Loucy (cell line): ENCODE results near the gene LTBP4.

ENCODE experiments used
- H2AFZ ChIP-seq: fragments of 200-600 bp; sonication (generic); 2 replicates; pipeline ENCODE4 v1.6.0; 2016; ENCODE audit warnings: antibody characterized with exemption, mild to moderate bottlenecking, low read length, moderate library complexity
- H3F3A ChIP-seq: fragments of 200-600 bp; 2 replicates; pipeline ENCODE4 v1.6.0; 2016; ENCODE audit warnings: antibody characterized with exemption, low read depth, mild to moderate bottlenecking
- H3K27me3 ChIP-seq: fragments of 200-600 bp; sonication (generic); 2 replicates; pipeline ENCODE4 v1.6.1; 2014; ENCODE audit warnings: low read length, mild to moderate bottlenecking; ENCODE audit not compliant: insufficient read depth, poor library complexity, severe bottlenecking
- H3K36me3 ChIP-seq: fragments of 200-600 bp; sonication (generic); 2 replicates; pipeline ENCODE4 v1.6.1; 2016; ENCODE audit warnings: low read length; ENCODE audit not compliant: insufficient read depth
- H3K4me1 ChIP-seq: fragments of 200-600 bp; sonication (generic); 2 replicates; pipeline ENCODE4 v1.5.1; 2014; ENCODE audit warnings: low read length, mild to moderate bottlenecking; ENCODE audit not compliant: insufficient read depth, poor library complexity, severe bottlenecking
- H3K4me2 ChIP-seq: fragments of 200-600 bp; sonication (generic); 2 replicates; pipeline ENCODE4 v1.6.0; 2014; ENCODE audit warnings: antibody characterized with exemption, low read length, low read depth, mild to moderate bottlenecking; ENCODE audit not compliant: poor library complexity, severe bottlenecking
- H3K4me3 ChIP-seq: fragments of 200-600 bp; sonication (generic); 2 replicates; pipeline ENCODE4 v1.5.1; 2014; ENCODE audit warnings: low read length, mild to moderate bottlenecking, mixed read lengths; ENCODE audit not compliant: poor library complexity, severe bottlenecking
- H3K79me2 ChIP-seq: fragments of 200-600 bp; sonication (generic); 2 replicates; pipeline ENCODE4 v1.6.1; 2014; ENCODE audit warnings: low read length; ENCODE audit not compliant: insufficient read depth
- H3K9ac ChIP-seq: fragments of 200-600 bp; sonication (generic); 2 replicates; pipeline ENCODE4 v1.6.0; 2014; ENCODE audit warnings: mild to moderate bottlenecking, low read depth, low read length, moderate library complexity; ENCODE audit not compliant: poor library complexity, severe bottlenecking
- H3K9me2 ChIP-seq: fragments of 200-600 bp; sonication (generic); replicated peaks from 2 replicates; pipeline ENCODE4 v1.6.1; 2016; ENCODE audit warnings: low read depth, low read length, mixed read lengths
- H3K9me3 ChIP-seq: fragments of 200-600 bp; sonication (generic); 2 replicates; pipeline ENCODE4 v1.6.1; 2014; ENCODE audit warnings: mild to moderate bottlenecking, antibody characterized with exemption, low read length, low read depth; ENCODE audit not compliant: insufficient read depth
- H4K20me1 ChIP-seq: fragments of 200-600 bp; sonication (generic); 2 replicates; pipeline ENCODE4 v1.6.0; 2014; ENCODE audit warnings: antibody characterized with exemption, low read length, mild to moderate bottlenecking; ENCODE audit not compliant: insufficient read depth, poor library complexity, severe bottlenecking
- EZH2phosphoT487 ChIP-seq: fragments of 200-600 bp; IDR thresholded peaks from 2 replicates; pipeline ENCODE4 v1.6.1; 2018; ENCODE audit warnings: antibody characterized with exemption, mild to moderate bottlenecking, moderate library complexity, borderline replicate concordance
- TF ChIP-seq, protein P1 (sequence below): fragments of 200-600 bp; sonication (generic); conservative IDR thresholded peaks from 2 replicates; pipeline ENCODE4 v1.5.1; 2014; ENCODE audit warnings: mild to moderate bottlenecking, antibody characterized with exemption, low read length

Gene LTBP4, protein sequence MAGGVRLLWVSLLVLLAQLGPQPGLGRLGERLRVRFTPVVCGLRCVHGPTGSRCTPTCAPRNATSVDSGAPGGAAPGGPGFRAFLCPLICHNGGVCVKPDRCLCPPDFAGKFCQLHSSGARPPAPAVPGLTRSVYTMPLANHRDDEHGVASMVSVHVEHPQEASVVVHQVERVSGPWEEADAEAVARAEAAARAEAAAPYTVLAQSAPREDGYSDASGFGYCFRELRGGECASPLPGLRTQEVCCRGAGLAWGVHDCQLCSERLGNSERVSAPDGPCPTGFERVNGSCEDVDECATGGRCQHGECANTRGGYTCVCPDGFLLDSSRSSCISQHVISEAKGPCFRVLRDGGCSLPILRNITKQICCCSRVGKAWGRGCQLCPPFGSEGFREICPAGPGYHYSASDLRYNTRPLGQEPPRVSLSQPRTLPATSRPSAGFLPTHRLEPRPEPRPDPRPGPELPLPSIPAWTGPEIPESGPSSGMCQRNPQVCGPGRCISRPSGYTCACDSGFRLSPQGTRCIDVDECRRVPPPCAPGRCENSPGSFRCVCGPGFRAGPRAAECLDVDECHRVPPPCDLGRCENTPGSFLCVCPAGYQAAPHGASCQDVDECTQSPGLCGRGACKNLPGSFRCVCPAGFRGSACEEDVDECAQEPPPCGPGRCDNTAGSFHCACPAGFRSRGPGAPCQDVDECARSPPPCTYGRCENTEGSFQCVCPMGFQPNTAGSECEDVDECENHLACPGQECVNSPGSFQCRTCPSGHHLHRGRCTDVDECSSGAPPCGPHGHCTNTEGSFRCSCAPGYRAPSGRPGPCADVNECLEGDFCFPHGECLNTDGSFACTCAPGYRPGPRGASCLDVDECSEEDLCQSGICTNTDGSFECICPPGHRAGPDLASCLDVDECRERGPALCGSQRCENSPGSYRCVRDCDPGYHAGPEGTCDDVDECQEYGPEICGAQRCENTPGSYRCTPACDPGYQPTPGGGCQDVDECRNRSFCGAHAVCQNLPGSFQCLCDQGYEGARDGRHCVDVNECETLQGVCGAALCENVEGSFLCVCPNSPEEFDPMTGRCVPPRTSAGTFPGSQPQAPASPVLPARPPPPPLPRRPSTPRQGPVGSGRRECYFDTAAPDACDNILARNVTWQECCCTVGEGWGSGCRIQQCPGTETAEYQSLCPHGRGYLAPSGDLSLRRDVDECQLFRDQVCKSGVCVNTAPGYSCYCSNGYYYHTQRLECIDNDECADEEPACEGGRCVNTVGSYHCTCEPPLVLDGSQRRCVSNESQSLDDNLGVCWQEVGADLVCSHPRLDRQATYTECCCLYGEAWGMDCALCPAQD (N-terminal part only)

GRCh38 chr19:40601134-40601974 is at the start of gene LTBP4:
TSS of gene LTBP4 (plus strand) at chr19:40601369. CDS start at chr19:40601388, 19 bp downstream.
- H3K9ac ChIP-seq = peak within 1 kb of the TSS; percentile 74
- H2AFZ ChIP-seq = peak within 1 kb of the TSS; percentile 43; the same call in 1 of the 2 replicates

DNA sequence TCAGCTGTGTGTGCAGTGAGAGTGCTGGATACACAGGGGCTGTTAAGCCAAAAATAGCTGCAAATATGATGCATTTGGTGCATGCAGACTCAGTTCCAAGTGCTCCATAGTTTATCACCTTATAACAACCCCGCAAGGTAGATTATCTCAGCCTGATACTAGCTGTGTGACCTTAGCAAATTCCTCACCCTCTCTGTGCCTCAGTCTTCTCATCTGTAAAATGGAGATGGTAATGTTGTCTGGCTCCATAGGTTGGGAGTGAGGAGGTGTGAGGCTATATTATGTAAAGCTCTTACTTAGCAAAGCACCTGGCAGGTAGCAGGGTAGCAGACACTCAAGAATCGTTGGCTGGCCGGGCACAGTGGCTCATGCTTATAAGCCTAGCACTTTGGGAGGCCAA is 48.3 kb upstream of the LTBP4 start:
- Histone ChIP-seq H3K9me3 (no peaks in the 10 kb centered on the region), H3K9me2 (no peaks in the 10 kb centered on the region), H3K4me3 (no peak overlapping the region), H3K4me1 (peaks cover 4% of the 10 kb centered on the region), H3F3A (no peaks in the 10 kb centered on the region), H4K20me1 (no peaks in the 10 kb centered on the region), H3K36me3 (no peaks in the 10 kb centered on the region), H2AFZ (no peak overlapping the region), H3K4me2 (no peak overlapping the region), H3K79me2 (no peaks in the 10 kb centered on the region), H3K9ac (no peak overlapping the region), H3K27me3 (no peaks in the 10 kb centered on the region)
- TF ChIP-seq EZH2phosphoT487 = no peak

More at GRCh38 chr19:40601134-40601974, at the start of gene LTBP4:
- H3K9me3 ChIP-seq = no peaks in the 10 kb centered on the region
- H3K36me3 ChIP-seq = no peaks in the 10 kb centered on the region
- no peaks in the 10 kb centered on the region for H3K27me3 ChIP-seq
- peaks cover 8% of the 10 kb centered on the region; the same call in 1 of the 2 replicates for H3F3A ChIP-seq
- peak within 1 kb of the TSS; percentile 91 for H3K4me2 ChIP-seq
- TF ChIP-seq EZH2phosphoT487 = no peak
- H3K9me2 ChIP-seq = no peaks in the 10 kb centered on the region
- H3K4me3 ChIP-seq = peak within 1 kb of the TSS; percentile 77
- peaks cover 12% of the 10 kb centered on the region for H4K20me1 ChIP-seq
- peaks cover 51% of the 10 kb centered on the region for H3K4me1 ChIP-seq
- H3K79me2 ChIP-seq = no peaks in the 10 kb centered on the region

DNA sequence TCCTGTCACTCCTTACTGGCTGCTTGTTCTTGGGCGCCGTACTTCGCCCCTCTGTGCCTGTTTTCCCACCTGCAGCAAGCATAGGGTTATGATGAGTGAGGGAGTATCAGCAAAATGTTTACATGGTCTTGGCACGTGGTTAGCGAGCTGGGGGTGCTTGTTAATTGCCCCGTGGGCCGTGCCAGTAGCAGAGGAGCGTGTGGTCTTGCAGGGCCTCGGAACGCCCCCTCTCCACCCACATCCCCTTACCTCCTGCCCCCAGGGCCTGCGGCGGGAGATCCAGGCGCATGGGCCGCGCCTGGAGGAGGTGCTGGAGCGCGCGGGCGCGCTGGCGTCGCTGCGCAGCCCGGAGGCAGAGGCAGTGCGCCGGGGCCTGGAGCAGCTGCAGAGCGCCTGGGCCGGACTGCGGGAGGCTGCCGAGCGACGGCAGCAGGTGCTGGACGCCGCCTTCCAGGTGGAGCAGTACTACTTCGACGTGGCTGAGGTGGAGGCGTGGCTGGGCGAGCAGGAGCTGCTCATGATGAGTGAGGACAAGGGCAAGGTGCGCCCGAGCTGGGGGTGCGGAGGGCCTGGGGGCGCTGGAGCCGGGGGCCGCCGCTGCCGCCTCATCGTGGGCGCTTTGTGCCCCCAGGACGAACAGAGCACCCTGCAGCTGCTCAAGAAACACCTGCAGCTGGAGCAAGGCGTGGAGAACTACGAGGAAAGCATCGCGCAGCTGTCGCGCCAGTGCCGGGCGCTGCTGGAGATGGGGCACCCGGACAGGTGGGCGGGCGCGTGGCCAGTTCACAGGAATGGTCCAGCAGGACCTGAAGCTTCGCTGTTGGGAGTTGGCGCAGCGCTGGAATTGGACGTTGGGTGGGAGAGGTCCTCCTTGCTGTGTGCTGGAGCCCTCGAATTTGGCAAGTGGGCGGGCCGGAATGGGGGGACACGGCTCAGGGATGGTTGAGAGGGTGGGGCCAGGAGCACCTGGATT is 47.0 kb upstream of the LTBP4 start:
- no peaks in the 10 kb centered on the region for H3K27me3 ChIP-seq
- H3K9me2 ChIP-seq = no peaks in the 10 kb centered on the region
- H3K79me2 ChIP-seq = no peaks in the 10 kb centered on the region
- no peak overlapping the region for H3K4me3 ChIP-seq
- H4K20me1 ChIP-seq = no peaks in the 10 kb centered on the region
- peaks cover 4% of the 10 kb centered on the region for H3K4me1 ChIP-seq
- no peak overlapping the region for H2AFZ ChIP-seq
- TF ChIP-seq EZH2phosphoT487 = no peak
- TF ChIP-seq, protein P1, sequence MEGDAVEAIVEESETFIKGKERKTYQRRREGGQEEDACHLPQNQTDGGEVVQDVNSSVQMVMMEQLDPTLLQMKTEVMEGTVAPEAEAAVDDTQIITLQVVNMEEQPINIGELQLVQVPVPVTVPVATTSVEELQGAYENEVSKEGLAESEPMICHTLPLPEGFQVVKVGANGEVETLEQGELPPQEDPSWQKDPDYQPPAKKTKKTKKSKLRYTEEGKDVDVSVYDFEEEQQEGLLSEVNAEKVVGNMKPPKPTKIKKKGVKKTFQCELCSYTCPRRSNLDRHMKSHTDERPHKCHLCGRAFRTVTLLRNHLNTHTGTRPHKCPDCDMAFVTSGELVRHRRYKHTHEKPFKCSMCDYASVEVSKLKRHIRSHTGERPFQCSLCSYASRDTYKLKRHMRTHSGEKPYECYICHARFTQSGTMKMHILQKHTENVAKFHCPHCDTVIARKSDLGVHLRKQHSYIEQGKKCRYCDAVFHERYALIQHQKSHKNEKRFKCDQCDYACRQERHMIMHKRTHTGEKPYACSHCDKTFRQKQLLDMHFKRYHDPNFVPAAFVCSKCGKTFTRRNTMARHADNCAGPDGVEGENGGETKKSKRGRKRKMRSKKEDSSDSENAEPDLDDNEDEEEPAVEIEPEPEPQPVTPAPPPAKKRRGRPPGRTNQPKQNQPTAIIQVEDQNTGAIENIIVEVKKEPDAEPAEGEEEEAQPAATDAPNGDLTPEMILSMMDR = no peak
- no peaks in the 10 kb centered on the region for H3K9me3 ChIP-seq
- H3K9ac ChIP-seq = no peak overlapping the region
- no peaks in the 10 kb centered on the region for H3F3A ChIP-seq
- no peak overlapping the region for H3K4me2 ChIP-seq
- H3K36me3 ChIP-seq = no peaks in the 10 kb centered on the region
